ENCODE data around the gene FOSL1.

DNA sequence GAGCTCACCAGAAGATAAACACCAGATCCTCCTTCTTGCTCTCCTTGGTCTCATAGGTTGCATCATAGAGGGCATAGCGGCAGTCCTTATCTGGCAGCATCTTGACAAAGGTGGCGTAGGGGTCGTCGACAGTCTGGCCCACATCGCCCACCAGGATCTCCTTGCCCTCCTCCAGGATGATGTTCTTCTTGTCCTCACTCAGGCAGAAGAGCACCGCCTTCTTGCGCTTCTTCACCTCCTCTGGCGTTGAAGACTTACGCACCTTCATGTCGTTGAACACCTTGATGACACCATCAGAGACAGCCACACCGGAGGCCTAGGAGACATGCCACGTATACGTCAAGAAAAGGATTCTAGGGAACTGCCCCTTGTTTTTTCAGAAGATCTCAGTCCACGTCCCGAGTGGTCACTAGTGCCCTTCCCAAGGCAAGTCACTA is 44.2 kb downstream of the FOSL1 start:
- TF ChIP-seq, protein P1, sequence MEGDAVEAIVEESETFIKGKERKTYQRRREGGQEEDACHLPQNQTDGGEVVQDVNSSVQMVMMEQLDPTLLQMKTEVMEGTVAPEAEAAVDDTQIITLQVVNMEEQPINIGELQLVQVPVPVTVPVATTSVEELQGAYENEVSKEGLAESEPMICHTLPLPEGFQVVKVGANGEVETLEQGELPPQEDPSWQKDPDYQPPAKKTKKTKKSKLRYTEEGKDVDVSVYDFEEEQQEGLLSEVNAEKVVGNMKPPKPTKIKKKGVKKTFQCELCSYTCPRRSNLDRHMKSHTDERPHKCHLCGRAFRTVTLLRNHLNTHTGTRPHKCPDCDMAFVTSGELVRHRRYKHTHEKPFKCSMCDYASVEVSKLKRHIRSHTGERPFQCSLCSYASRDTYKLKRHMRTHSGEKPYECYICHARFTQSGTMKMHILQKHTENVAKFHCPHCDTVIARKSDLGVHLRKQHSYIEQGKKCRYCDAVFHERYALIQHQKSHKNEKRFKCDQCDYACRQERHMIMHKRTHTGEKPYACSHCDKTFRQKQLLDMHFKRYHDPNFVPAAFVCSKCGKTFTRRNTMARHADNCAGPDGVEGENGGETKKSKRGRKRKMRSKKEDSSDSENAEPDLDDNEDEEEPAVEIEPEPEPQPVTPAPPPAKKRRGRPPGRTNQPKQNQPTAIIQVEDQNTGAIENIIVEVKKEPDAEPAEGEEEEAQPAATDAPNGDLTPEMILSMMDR (conservative IDR thresholded peaks at IDR 0.05; ENCODE audit: low read length), result no peak
- TF ChIP-seq EZH2phosphoT487 (IDR thresholded peaks at IDR 0.05; ENCODE audit: borderline replicate concordance, low read depth, low read length), result no peak

All from OCI-LY7 (cell line).